DMS153 (cell line): ENCODE measurements around the gene ASPDH.

ENCODE experiments used
- DNase-seq: peaks from one replicate; lab custom pipeline; 2025; lab: John Stamatoyannopoulos, UW

Gene ASPDH

GRCh38 chr19:50513746-50514345, at the start of gene ASPDH:
Gene ASPDH, minus strand, starts transcription at chr19:50513913. Its CDS starts 90 bp downstream, at chr19:50513823.
- DNase-seq, result no peak

GRCh38 chr19:50562996-50563395, 49.3 kb upstream of the ASPDH start:
- no peak for DNase-seq

GRCh38 chr19:50562329-50562728, 48.6 kb upstream of the ASPDH start:
- DNase-seq, result no peak

- no peak for DNase-seq
Observed at GRCh38 chr19:50559636-50560035, 45.9 kb upstream of the ASPDH start.

- DNase-seq, result no peak
Observed at GRCh38 chr19:50558449-50558848, 44.7 kb upstream of the ASPDH start.

GRCh38 chr19:50558039-50558438, 44.3 kb upstream of the ASPDH start:
- DNase-seq, result no peak

GRCh38 chr19:50557009-50557613, 43.4 kb upstream of the ASPDH start:
- DNase-seq, result no peak

- DNase-seq, result no peak
Observed at GRCh38 chr19:50556282-50557008, 42.7 kb upstream of the ASPDH start.

GRCh38 chr19:50555450-50556281, 42.0 kb upstream of the ASPDH start:
- no peak for DNase-seq

GRCh38 chr19:50555033-50555432, 41.3 kb upstream of the ASPDH start:
- no peak for DNase-seq

- no peak for DNase-seq
Observed at GRCh38 chr19:50554212-50554611, 40.5 kb upstream of the ASPDH start.

GRCh38 chr19:50553134-50553703, 39.5 kb upstream of the ASPDH start:
- no peak for DNase-seq

GRCh38 chr19:50552540-50552939, 38.8 kb upstream of the ASPDH start:
- no peak for DNase-seq

- DNase-seq, result no peak
Observed at GRCh38 chr19:50551715-50552187, 38.0 kb upstream of the ASPDH start.

GRCh38 chr19:50551034-50551714, 37.5 kb upstream of the ASPDH start:
- no peak for DNase-seq

GRCh38 chr19:50550594-50550966, 36.9 kb upstream of the ASPDH start:
- no peak for DNase-seq

GRCh38 chr19:50549927-50550593, 36.3 kb upstream of the ASPDH start:
- DNase-seq, result no peak

GRCh38 chr19:50549059-50549926, 35.6 kb upstream of the ASPDH start:
- DNase-seq, result no peak

GRCh38 chr19:50548191-50549058, 34.7 kb upstream of the ASPDH start:
- no peak for DNase-seq
